ENCODE results near the gene KCNIP1. TPM values are rescaled to one million over a fixed set of nuclear protein-coding genes. Genes with fewer than 3 reads are reported as not detected.

Gene KCNIP1
- total RNA-seq, 1 experiment from 2014 or later: not detected

- no peak for ATAC-seq
- DNase-seq (ENCODE audit: low read depth, low spot score): no peak
Observed at GRCh38 chr5:170636206-170636605, 132.4 kb downstream of the KCNIP1 start.

More at GRCh38 chr5:170636206-170636605, 132.4 kb downstream of the KCNIP1 start:
- TF ChIP-seq POLR2A (IDR thresholded peaks at IDR 0.05; ENCODE audit: borderline replicate concordance, extremely low read depth, insufficient read depth, insufficient read length) (no peak), ZBTB33 (IDR thresholded peaks at IDR 0.05; ENCODE audit: extremely low read depth, insufficient replicate concordance, low read length) (no peak), FOSL1 (IDR thresholded peaks at IDR 0.05; ENCODE audit: low read depth) (no peak), SIN3A (IDR thresholded peaks at IDR 0.05; ENCODE audit: low read depth) (no peak), POLR2AphosphoS5 (IDR thresholded peaks at IDR 0.05; ENCODE audit: low read depth, low read length) (no peak), EZH2phosphoT487 (IDR thresholded peaks at IDR 0.05; ENCODE audit: borderline replicate concordance) (no peak), RAD21 (IDR thresholded peaks at IDR 0.05; ENCODE audit: low read depth) (no peak), ATF3 (IDR thresholded peaks at IDR 0.05) (no peak), MAX (IDR thresholded peaks at IDR 0.05) (no peak), ZFX (IDR thresholded peaks at IDR 0.05) (no peak), EZH2 (IDR thresholded peaks at IDR 0.05) (no peak), CBX3 (IDR thresholded peaks at IDR 0.05; ENCODE audit: low read depth) (no peak), YY1 (IDR thresholded peaks at IDR 0.05; ENCODE audit: extremely low read depth, insufficient replicate concordance, low read depth, low read length) (no peak), ZNF274 (IDR thresholded peaks at IDR 0.05; ENCODE audit: low read depth, low read length) (no peak), ELF1 (IDR thresholded peaks at IDR 0.05; ENCODE audit: borderline replicate concordance, low read depth) (no peak), TCF7L2 (IDR thresholded peaks at IDR 0.05; ENCODE audit: borderline replicate concordance, extremely low read depth, insufficient read depth, insufficient read length) (no peak), EGR1 (IDR thresholded peaks at IDR 0.05; ENCODE audit: low read depth) (no peak)
- H3K36me3 ChIP-seq (ENCODE audit: control insufficient read depth in 1 of 2, insufficient read depth in 2 of 2, low read length in 2 of 2): no peaks in the 10 kb centered on the region
- H3K4me3 ChIP-seq (replicated peaks in 1 of 2; ENCODE audit: low read depth in 1 of 2, low read length in 2 of 2): no peak overlapping the region
- POLR2A ChIA-PET: no interaction called here
- no peaks in the 10 kb centered on the region for H3K9me2 ChIP-seq (ENCODE audit: insufficient read depth)
- intact Hi-C loops (cut with micrococcal nuclease): loop anchor here (5.0 kb wide), 1 partner anchor 701 kb away; no protein-coding TSS in a partner anchor
- no peak overlapping the region for H3K27ac ChIP-seq (ENCODE audit: low read depth, low read length)
- H2AFZ ChIP-seq (ENCODE audit: low read depth, low read length, poor library complexity, severe bottlenecking): no peak overlapping the region
- no peak overlapping the region for H3K4me2 ChIP-seq (ENCODE audit: low read length)
- CTCF ChIA-PET: interaction anchor here (0.8 kb wide), 1 partner anchor 155 kb away, joined by 3 read pairs; no protein-coding TSS in a partner anchor
- no peaks in the 10 kb centered on the region for H3K9me3 ChIP-seq (ENCODE audit: control insufficient read depth in 1 of 2, insufficient read depth in 1 of 2, low read depth in 1 of 2, low read length in 2 of 2)
- H3K79me2 ChIP-seq (ENCODE audit: insufficient read depth, low read length): no peaks in the 10 kb centered on the region
- H3K27me3 ChIP-seq (ENCODE audit: insufficient read depth, low read length): no peaks in the 10 kb centered on the region
- no peaks in the 10 kb centered on the region for H4K20me1 ChIP-seq (ENCODE audit: insufficient read depth)
- no peak overlapping the region for H3K9ac ChIP-seq (ENCODE audit: low read length)
- BruUV-seq (replicated peaks): no TSS peak
- H3K4me1 ChIP-seq (ENCODE audit: control insufficient read depth in 1 of 2, insufficient read depth in 2 of 2, low read length in 2 of 2): peaks cover 11 to 29% of the 10 kb centered on the region in 2 experiments
- RAD21 ChIA-PET (ENCODE audit: low non-redundant PET in 1 of 2, low total read pairs in 2 of 2, uncharacterized antibody in 2 of 2, unreplicated experiment in 2 of 2): no interaction called here
